Forelimb muscle (tissue), 1 donor: ENCODE data around the gene LAMB1. TPM values are rescaled to one million over a fixed set of nuclear protein-coding genes. Genes with fewer than 3 reads are reported as not detected.
"Not testable (repeated sequence)": the region's sequence is repeated elsewhere in the genome, so short reads cannot be mapped to it uniquely, and the experiment has no call there.

Experiments
- DNase-seq: peaks from one replicate; pipeline ENCODE4 v3.0.0-alpha.2; 2013; ENCODE audit warnings: low read depth
- polyA plus RNA-seq: library from polyadenylated mRNA; unstranded; fragments of 120-200 nt; gene quantifications from one replicate; pipeline ENCODE4 v1.2.1, GENCODE V29; 2013; ENCODE audit not compliant: insufficient read length

LAMB1 gene
- 406 TPM for polyA plus RNA-seq

GRCh38 chr7:108002726-108003598, at the start of gene LAMB1:
Gene LAMB1 (minus strand): TSS chr7:108003161. CDS start chr7:108002885, 276 bp downstream.
- DNase-seq: no peak

GRCh38 chr7:108051454-108051853, 48.5 kb upstream of the LAMB1 start:
- DNase-seq: no peak

GRCh38 chr7:108049962-108050361, 47.0 kb upstream of the LAMB1 start:
- no peak for DNase-seq

- DNase-seq: no peak
These were observed 45.5 kb upstream of the LAMB1 start for GRCh38 chr7:108048422-108048821.

GRCh38 chr7:108046952-108047506, 44.1 kb upstream of the LAMB1 start:
- DNase-seq: no peak

- DNase-seq: no peak
These were observed 42.7 kb upstream of the LAMB1 start for GRCh38 chr7:108045669-108046068.

- DNase-seq: no peak
These were observed 42.2 kb upstream of the LAMB1 start for GRCh38 chr7:108045154-108045553.

GRCh38 chr7:108044345-108044744, 41.4 kb upstream of the LAMB1 start:
- no peak for DNase-seq

- DNase-seq: no peak
These were observed 36.0 kb upstream of the LAMB1 start for GRCh38 chr7:108038986-108039385.

GRCh38 chr7:108037741-108038140, 34.8 kb upstream of the LAMB1 start:
- DNase-seq: no peak

GRCh38 chr7:108037140-108037539, 34.2 kb upstream of the LAMB1 start:
- DNase-seq: no peak

- DNase-seq: no peak
These were observed 31.6 kb upstream of the LAMB1 start for GRCh38 chr7:108034586-108034985.

- no peak for DNase-seq
These were observed 31.0 kb upstream of the LAMB1 start for GRCh38 chr7:108033776-108034497.

GRCh38 chr7:108033309-108033708, 30.3 kb upstream of the LAMB1 start:
- DNase-seq: not testable (repeated sequence)

- no peak for DNase-seq
These were observed 27.6 kb upstream of the LAMB1 start for GRCh38 chr7:108030516-108030915.

- DNase-seq: no peak
These were observed 26.1 kb upstream of the LAMB1 start for GRCh38 chr7:108029034-108029433.

- no peak for DNase-seq
These were observed 25.1 kb upstream of the LAMB1 start for GRCh38 chr7:108028111-108028510.

GRCh38 chr7:108027239-108027638, 24.3 kb upstream of the LAMB1 start:
- DNase-seq: no peak

- no peak for DNase-seq
These were observed 23.7 kb upstream of the LAMB1 start for GRCh38 chr7:108026647-108027046.

- no peak for DNase-seq
These were observed 23.2 kb upstream of the LAMB1 start for GRCh38 chr7:108026116-108026515.

GRCh38 chr7:108024538-108024937, 21.6 kb upstream of the LAMB1 start:
- DNase-seq: no peak

- DNase-seq: no peak
These were observed 17.6 kb upstream of the LAMB1 start for GRCh38 chr7:108020585-108020984.

GRCh38 chr7:108018668-108019067, 15.7 kb upstream of the LAMB1 start:
- no peak for DNase-seq
